ENCODE results near the gene APOL5. TPM values are rescaled to one million over a fixed set of nuclear protein-coding genes. Genes with fewer than 3 reads are reported as not detected.
"Not testable (repeated sequence)": the region's sequence is repeated elsewhere in the genome, so short reads cannot be mapped to it uniquely, and the experiment has no call there.

APOL5 gene
- total RNA-seq, 2 experiments from 2014 or later: not detected

DNA sequence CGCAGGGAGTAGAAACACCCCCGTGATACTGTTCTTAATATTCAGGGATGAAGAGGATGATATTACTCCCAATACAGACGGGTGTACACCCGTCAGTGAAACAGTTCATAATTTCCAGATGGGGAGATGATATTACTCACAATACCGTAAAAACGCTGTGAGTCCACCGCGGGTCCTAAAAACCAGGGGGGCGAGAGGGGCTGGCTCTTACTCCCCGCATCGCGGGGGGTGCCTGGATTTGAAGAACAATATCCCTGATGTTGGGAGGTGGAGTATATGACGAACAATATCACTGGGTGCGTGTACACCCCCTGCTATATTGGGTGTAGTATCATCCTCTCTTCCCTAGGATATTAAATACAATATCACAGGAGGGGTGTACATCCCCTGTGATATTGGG is 20.5 kb upstream of the APOL5 start:
- Mint-ChIP-seq H3K27me3 (no peaks in the 10 kb centered on the region), H3K4me3 (no peak overlapping the region), H3K9me3 (no peaks in the 10 kb centered on the region), H3K27ac (no peak overlapping the region), H3K36me3 (ENCODE audit: low read depth) (no peaks in the 10 kb centered on the region), H3K4me1 (ENCODE audit: low read depth) (no peaks in the 10 kb centered on the region)
- CTCF ChIA-PET: no interaction called here
- intact Hi-C loops (cut with micrococcal nuclease): loop anchor here (10.0 kb wide), 1 partner anchor 52 kb away; the partner anchor contains the start of gene APOL6
- POLR2A ChIA-PET: no interaction called here
- DNase-seq (peak; percentile 66), ATAC-seq (peak; percentile 52)
- TF ChIP-seq, protein P1, sequence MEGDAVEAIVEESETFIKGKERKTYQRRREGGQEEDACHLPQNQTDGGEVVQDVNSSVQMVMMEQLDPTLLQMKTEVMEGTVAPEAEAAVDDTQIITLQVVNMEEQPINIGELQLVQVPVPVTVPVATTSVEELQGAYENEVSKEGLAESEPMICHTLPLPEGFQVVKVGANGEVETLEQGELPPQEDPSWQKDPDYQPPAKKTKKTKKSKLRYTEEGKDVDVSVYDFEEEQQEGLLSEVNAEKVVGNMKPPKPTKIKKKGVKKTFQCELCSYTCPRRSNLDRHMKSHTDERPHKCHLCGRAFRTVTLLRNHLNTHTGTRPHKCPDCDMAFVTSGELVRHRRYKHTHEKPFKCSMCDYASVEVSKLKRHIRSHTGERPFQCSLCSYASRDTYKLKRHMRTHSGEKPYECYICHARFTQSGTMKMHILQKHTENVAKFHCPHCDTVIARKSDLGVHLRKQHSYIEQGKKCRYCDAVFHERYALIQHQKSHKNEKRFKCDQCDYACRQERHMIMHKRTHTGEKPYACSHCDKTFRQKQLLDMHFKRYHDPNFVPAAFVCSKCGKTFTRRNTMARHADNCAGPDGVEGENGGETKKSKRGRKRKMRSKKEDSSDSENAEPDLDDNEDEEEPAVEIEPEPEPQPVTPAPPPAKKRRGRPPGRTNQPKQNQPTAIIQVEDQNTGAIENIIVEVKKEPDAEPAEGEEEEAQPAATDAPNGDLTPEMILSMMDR (IDR thresholded peaks at IDR 0.05): no peak

DNA sequence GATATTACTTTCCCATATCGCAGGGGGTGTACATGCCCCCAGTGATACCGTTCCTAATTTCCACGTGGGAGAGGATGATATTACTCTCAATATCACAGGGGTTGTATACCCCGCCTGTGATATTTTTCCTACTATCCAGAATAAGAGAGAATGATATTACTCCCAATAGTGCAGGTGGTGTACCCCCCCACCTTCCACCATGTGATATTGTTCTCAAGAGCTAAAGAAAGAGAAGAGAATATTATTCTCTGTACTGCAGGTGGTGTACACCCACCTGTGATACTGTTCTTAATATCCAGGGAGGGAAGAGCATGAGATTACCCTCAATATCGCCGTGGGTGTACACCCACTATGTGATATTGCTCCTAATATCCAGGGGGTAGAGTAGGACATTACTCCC is 17.8 kb upstream of the APOL5 start:
- intact Hi-C loops (cut with micrococcal nuclease): loop anchor here (10.0 kb wide), 1 partner anchor 55 kb away; the partner anchor contains the start of gene APOL6
- CTCF ChIA-PET; POLR2A ChIA-PET; H3K4me1 Mint-ChIP-seq (ENCODE audit: low read depth); H3K36me3 Mint-ChIP-seq (ENCODE audit: low read depth); H3K4me3 Mint-ChIP-seq; H3K27me3 Mint-ChIP-seq; H3K9me3 Mint-ChIP-seq; H3K27ac Mint-ChIP-seq; ATAC-seq: not testable (repeated sequence)
- DNase-seq: peak; percentile 24

DNA sequence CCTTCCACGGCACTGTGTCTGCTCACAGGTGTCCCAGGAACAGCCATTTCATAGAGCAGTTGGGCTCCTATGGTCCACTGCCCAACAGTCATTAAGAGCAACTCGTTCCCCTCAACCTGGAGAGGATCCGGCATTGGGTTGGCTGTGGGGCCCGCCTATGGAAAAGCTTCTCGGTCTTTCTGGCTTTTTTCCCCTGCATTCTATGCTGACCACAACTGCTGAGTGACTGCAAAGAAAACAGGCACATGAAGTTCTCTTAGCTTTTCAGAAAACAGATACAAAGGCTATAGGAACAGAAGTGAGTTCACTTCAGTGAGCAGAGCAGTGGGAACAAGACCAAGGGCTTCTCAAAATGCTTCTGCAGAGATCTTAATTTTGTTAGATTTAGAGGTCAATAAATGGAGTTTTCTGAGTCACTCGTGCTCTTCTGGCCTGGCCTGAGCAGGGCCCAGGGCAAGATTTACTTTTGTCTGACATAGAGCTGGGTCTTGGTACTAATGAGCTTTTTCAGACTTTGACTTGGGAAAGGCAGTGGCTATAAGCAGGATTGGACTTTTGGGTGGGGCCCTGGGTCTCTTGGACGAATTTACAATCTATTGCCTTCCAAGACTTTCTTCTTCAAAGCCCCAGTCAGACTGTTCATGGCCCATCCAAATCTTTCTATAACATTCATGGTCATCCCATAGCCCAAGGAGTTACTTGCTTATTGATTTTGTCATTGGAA is 13.6 kb upstream of the APOL5 start:
- no peak overlapping the region for H3K4me3 Mint-ChIP-seq
- DNase-seq: no peak
- CTCF ChIA-PET: no interaction called here
- H3K9me3 Mint-ChIP-seq: no peaks in the 10 kb centered on the region
- intact Hi-C loops (cut with micrococcal nuclease): no loop called here
- no peaks in the 10 kb centered on the region for H3K36me3 Mint-ChIP-seq (ENCODE audit: low read depth)
- H3K27ac Mint-ChIP-seq: no peak overlapping the region
- no peaks in the 10 kb centered on the region for H3K4me1 Mint-ChIP-seq (ENCODE audit: low read depth)
- TF ChIP-seq, protein P1 (IDR thresholded peaks at IDR 0.05): no peak
- no peaks in the 10 kb centered on the region for H3K27me3 Mint-ChIP-seq
- POLR2A ChIA-PET: no interaction called here
- no peak for ATAC-seq

DNA sequence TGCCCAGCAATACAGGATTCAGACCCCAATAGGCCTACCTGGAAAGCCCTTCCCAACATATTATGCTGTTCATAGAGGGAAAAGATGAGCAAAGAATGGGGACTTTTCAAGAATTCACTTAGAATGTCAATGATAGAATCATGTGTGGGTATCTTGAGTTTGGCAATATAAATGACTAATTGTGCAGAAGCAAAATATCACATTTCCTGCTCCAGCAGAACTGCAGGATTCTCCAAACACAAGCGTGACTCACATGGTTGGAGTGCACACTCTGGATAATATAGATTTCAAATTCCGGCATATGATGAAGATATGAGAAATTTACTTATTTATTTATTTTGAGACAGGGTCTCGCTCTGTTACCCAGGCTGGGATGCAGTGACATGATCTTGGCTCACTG is 12.5 kb upstream of the APOL5 start:
- TF ChIP-seq, protein P1 (IDR thresholded peaks at IDR 0.05): no peak
- DNase-seq: no peak
- ATAC-seq: no peak
- POLR2A ChIA-PET: no interaction called here
- CTCF ChIA-PET: no interaction called here
- no peaks in the 10 kb centered on the region for H3K4me1 Mint-ChIP-seq (ENCODE audit: low read depth)
- intact Hi-C loops (cut with micrococcal nuclease): no loop called here
- H3K9me3 Mint-ChIP-seq: no peaks in the 10 kb centered on the region
- no peak overlapping the region for H3K27ac Mint-ChIP-seq
- H3K4me3 Mint-ChIP-seq: no peak overlapping the region
- H3K36me3 Mint-ChIP-seq (ENCODE audit: low read depth): no peaks in the 10 kb centered on the region
- no peaks in the 10 kb centered on the region for H3K27me3 Mint-ChIP-seq

DNA sequence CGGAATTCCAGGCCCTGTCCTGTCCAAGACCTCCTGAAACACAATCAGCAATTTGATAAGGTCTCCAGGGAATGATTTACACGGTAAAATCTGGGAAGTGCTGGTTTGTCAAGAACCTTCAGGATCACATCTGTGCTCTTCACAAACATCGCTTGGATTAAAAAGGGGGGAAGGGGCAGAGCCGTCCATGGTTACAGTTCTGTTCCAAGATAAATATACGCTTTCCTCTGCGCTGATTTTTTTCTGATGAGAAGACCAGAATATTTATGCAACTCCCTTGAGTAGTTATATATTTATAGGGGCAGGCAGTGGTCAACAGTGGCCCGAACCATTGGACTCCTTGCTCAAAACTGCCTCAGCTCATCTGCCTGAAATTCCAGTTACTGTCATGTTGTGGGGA is 9.2 kb upstream of the APOL5 start:
- ATAC-seq (no peak), DNase-seq (no peak)
- TF ChIP-seq, protein P1 (IDR thresholded peaks at IDR 0.05): no peak
- H3K27ac Mint-ChIP-seq: no peak overlapping the region
- H3K36me3 Mint-ChIP-seq (ENCODE audit: low read depth): no peaks in the 10 kb centered on the region
- CTCF ChIA-PET: no interaction called here
- peaks cover 4% of the 10 kb centered on the region for H3K9me3 Mint-ChIP-seq
- intact Hi-C loops (cut with micrococcal nuclease): no loop called here
- H3K4me3 Mint-ChIP-seq: no peak overlapping the region
- H3K27me3 Mint-ChIP-seq: peaks cover 1% of the 10 kb centered on the region
- POLR2A ChIA-PET: no interaction called here
- H3K4me1 Mint-ChIP-seq (ENCODE audit: low read depth): no peaks in the 10 kb centered on the region

Measured in activated CD8-positive, alpha-beta T cell treated with anti-CD3 and anti-CD28 coated beads for 36 hours (primary cell).